ENCODE data around the gene UNC5B.

GRCh38 chr10:71343392-71343773, 131.0 kb downstream of the UNC5B start:
- TF ChIP-seq CTCF (IDR thresholded peaks at IDR 0.05; ENCODE audit: poor library complexity) = no peak
- TF ChIP-seq EZH2phosphoT487 (IDR thresholded peaks at IDR 0.05; ENCODE audit: low read depth, severe bottlenecking, unreplicated experiment) = no peak
